GM23248 (cell line): ENCODE results near the gene FMO5. TPM values are rescaled to one million over a fixed set of nuclear protein-coding genes. Genes with fewer than 3 reads are reported as not detected.

Source experiments
- DNase-seq: peaks from one replicate; pipeline ENCODE4 v3.0.0-alpha.2; 2015
- H2AFZ ChIP-seq: fragments of 200-600 bp; sonication (generic); 2 replicates; pipeline ENCODE4 v1.6.1; 2016; ENCODE audit warnings: antibody characterized with exemption
- H3F3A ChIP-seq: fragments of 200-600 bp; sonication (generic); 2 replicates; pipeline ENCODE4 v1.6.1; 2016; ENCODE audit warnings: mild to moderate bottlenecking, antibody characterized with exemption, mixed run types; ENCODE audit not compliant: insufficient read depth
- H3K27ac ChIP-seq: fragments of 200-600 bp; sonication (generic); 2 replicates; pipeline ENCODE4 v1.5.1; 2016; ENCODE audit warnings: mild to moderate bottlenecking
- H3K27me3 ChIP-seq: fragments of 200-600 bp; sonication (generic); replicated peaks from 2 replicates; pipeline ENCODE4 v1.6.1; 2016; ENCODE audit warnings: mild to moderate bottlenecking; ENCODE audit not compliant: insufficient read depth
- H3K36me3 ChIP-seq: fragments of 200-600 bp; sonication (generic); 2 replicates; pipeline ENCODE4 v1.6.1; 2016; ENCODE audit warnings: low read depth, mild to moderate bottlenecking
- H3K4me1 ChIP-seq: fragments of 200-600 bp; sonication (generic); 2 replicates; pipeline ENCODE4 v1.6.1; 2016; ENCODE audit warnings: mild to moderate bottlenecking; ENCODE audit not compliant: insufficient read depth
- H3K4me2 ChIP-seq: fragments of 200-600 bp; sonication (generic); one replicate; pipeline ENCODE4 v1.6.1; 2016; ENCODE audit warnings: mild to moderate bottlenecking; ENCODE audit not compliant: unreplicated experiment
- H3K4me3 ChIP-seq: fragments of 200-600 bp; sonication (generic); 2 replicates; pipeline ENCODE4 v1.5.1; 2016; ENCODE audit warnings: mild to moderate bottlenecking
- H3K79me2 ChIP-seq: fragments of 200-600 bp; sonication (generic); 2 replicates; pipeline ENCODE4 v1.6.1; 2016; ENCODE audit warnings: mild to moderate bottlenecking; ENCODE audit not compliant: insufficient read depth
- H3K9ac ChIP-seq: fragments of 200-600 bp; sonication (generic); 2 replicates; pipeline ENCODE4 v1.6.1; 2016; ENCODE audit warnings: mild to moderate bottlenecking
- H3K9me2 ChIP-seq: fragments of 200-600 bp; sonication (generic); 2 replicates; pipeline ENCODE4 v1.6.1; 2016; ENCODE audit warnings: mixed run types, mild to moderate bottlenecking, moderate library complexity; ENCODE audit not compliant: insufficient read depth
- H3K9me3 ChIP-seq: fragments of 200-600 bp; sonication (generic); one replicate; pipeline ENCODE4 v1.6.1; 2017; ENCODE audit warnings: low read depth
- H4K20me1 ChIP-seq: fragments of 200-600 bp; sonication (generic); 2 replicates; pipeline ENCODE4 v1.6.0; 2016; ENCODE audit not compliant: insufficient read depth
- EZH2 ChIP-seq: fragments of 200-600 bp; sonication (generic); IDR thresholded peaks from 2 replicates; pipeline ENCODE4 v1.6.1; 2018; ENCODE audit warnings: antibody characterized with exemption, mild to moderate bottlenecking; ENCODE audit not compliant: insufficient read depth, poor library complexity, severe bottlenecking
- EZH2phosphoT487 ChIP-seq: fragments of 200-600 bp; sonication (generic); IDR thresholded peaks from 2 replicates; pipeline ENCODE4 v1.6.1; 2018; ENCODE audit warnings: antibody characterized with exemption, moderate library complexity, mild to moderate bottlenecking, low read depth; ENCODE audit not compliant: insufficient read depth
- WGBS, 2 experiments: methylation state at CpG; one replicate each; pipeline ENCODE4 v1.1.6; 2015 to 2017; ENCODE audit warnings: low lambda C conversion rate in 2 of 2, low coverage in 1 of 2; ENCODE audit errors: missing lambda C conversion rate in 2 of 2; 5-methylcytosine and 5-hydroxymethylcytosine counted together
- in situ Hi-C: fragments of 300-500 bp; cut with MboI; formaldehyde crosslinking; loops from 2 replicates; pipeline ENCODE4 v1.15.0; 2020
- polyA plus RNA-seq: library from polyadenylated mRNA; unstranded; fragments of >200 nt; fragmentation: Nextera tagmentation; extraction: Ambion mirVana; gene quantifications from 2 replicates; pipeline ENCODE4 v1.2.1, GENCODE V29; 2016
- total RNA-seq: library from RNA; depleted of rRNA; stranded (reverse); fragments of >200 nt; shearing (Covaris generic); gene quantifications from 2 replicates; pipeline ENCODE4 v1.2.3, GENCODE V29; 2014

The FMO5 gene
- total and polyA plus RNA-seq, 2 experiments from 2014 or later, result 1.2 to 4.9 TPM

DNA sequence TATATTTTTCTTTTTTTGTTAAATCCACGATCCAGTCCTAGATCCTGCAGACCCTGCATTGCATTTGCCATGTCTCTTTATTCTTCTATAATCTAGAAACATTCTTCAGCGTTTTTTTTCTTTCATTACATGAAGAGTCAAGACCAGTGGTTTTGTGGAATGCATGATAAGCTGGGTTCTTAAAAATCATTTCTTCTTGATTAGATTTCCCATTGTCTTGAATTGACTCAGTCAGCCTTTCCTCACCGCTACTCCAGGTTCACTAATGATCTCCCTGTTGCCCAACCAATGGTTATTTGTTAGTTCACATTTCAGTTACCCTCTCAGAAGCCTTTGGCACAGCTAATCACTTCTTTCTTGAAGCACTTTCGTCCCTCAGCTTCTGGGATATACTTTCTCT lies 42.6 kb upstream of the FMO5 start:
- Histone ChIP-seq H3K27ac (no peak overlapping the region), H4K20me1 (no peaks in the 10 kb centered on the region), H3K36me3 (peaks cover 34% of the 10 kb centered on the region), H3K79me2 (no peaks in the 10 kb centered on the region), H3K4me1 (peaks cover 26% of the 10 kb centered on the region), H2AFZ (no peak overlapping the region), H3K4me2 (no peak overlapping the region), H3K4me3 (no peak overlapping the region), H3F3A (peaks cover 47% of the 10 kb centered on the region), H3K9me3 (no peaks in the 10 kb centered on the region), H3K9ac (no peak overlapping the region), H3K9me2 (no peaks in the 10 kb centered on the region), H3K27me3 (no peaks in the 10 kb centered on the region)
- WGBS, 2 experiments, result 97 to 100% methylated on average over 4 of the region's 4 CpGs
- no peak for TF ChIP-seq EZH2phosphoT487
- no peak for TF ChIP-seq EZH2
- in situ Hi-C loops, result no loop called here
- no peak for DNase-seq

DNA sequence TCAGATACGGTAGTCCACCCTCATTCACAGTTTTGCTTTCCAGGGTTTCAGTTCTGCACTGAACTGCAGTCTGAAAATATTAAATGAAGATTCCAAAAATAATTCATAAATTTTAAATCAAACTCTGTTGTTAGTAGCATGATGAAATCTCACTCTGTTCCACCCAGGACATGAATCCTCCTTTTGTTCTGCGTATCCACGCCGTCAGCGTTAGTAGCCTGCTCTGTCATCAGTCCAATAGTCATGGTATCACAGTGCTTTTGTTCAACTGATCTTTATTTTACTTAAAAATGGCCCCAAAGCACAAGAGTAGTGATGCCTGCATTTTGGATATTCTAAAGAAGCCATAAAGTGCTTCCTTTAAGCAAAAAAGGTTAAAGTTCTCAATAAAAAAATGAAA lies 41.2 kb upstream of the FMO5 start:
- in situ Hi-C loops, result no loop called here

DNA sequence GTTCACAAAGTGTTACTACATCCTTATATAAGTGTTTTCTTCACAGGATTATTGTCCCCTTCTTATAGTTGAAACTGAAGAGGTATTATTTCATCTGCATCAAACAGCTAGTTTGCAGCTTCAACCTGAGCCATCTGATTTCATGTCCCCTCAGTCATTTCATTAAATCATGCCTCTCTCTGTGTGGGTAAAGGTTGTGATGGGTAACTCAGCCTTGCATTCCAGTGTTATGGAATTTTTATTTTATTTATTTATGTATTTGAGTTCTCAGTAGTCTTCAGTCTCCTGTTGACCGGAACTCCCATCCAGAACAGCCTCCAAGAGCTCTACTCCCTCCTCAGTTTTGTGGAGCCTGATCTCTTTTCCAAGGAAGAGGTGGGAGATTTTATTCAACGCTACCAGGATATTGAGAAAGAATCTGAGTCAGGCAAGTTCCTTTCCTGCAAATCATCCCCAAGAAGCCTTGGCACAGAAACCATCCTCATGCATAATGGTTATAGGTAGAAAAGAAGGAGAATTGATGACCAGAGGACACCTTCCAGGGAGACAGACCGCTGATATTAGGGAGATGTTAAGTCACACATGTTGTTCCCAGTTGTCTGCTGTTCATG lies 39.1 kb upstream of the FMO5 start:
- Histone ChIP-seq H3K27me3 (no peaks in the 10 kb centered on the region), H2AFZ (0 out of 2 replicates have a peak overlapping the region, but pooled peaks have one; percentile 4), H4K20me1 (no peaks in the 10 kb centered on the region), H3F3A (peaks cover 38% of the 10 kb centered on the region), H3K27ac (peak overlapping the region; percentile 68), H3K4me1 (peaks cover 21% of the 10 kb centered on the region), H3K9ac (no peak overlapping the region), H3K79me2 (no peaks in the 10 kb centered on the region; the same call in 1 of the 2 replicates), H3K9me3 (no peaks in the 10 kb centered on the region), H3K4me3 (peak overlapping the region; percentile 14; the same call in 1 of the 2 replicates), H3K9me2 (no peaks in the 10 kb centered on the region), H3K36me3 (peaks cover 46% of the 10 kb centered on the region), H3K4me2 (peak overlapping the region; percentile 50)
- TF ChIP-seq EZH2phosphoT487, result no peak
- no peak for TF ChIP-seq EZH2
- DNase-seq, result peak; percentile 93
- in situ Hi-C loops, result no loop called here
- WGBS, 2 experiments, result 44 to 46% methylated on average over 3 of the region's 3 CpGs

More for the DNA sequence above, 41.2 kb upstream of the FMO5 start:
- H3K79me2 ChIP-seq, result no peaks in the 10 kb centered on the region; the same call in 1 of the 2 replicates
- H3K9ac ChIP-seq, result no peak overlapping the region
- no peaks in the 10 kb centered on the region for H3K9me3 ChIP-seq
- H3K4me1 ChIP-seq, result peaks cover 21% of the 10 kb centered on the region
- H3K36me3 ChIP-seq, result peaks cover 38% of the 10 kb centered on the region
- H4K20me1 ChIP-seq, result no peaks in the 10 kb centered on the region
- H3K4me2 ChIP-seq, result no peak overlapping the region
- peaks cover 39% of the 10 kb centered on the region for H3F3A ChIP-seq
- TF ChIP-seq EZH2 (no peak), EZH2phosphoT487 (no peak)
- H3K4me3 ChIP-seq, result no peak overlapping the region
- no peaks in the 10 kb centered on the region for H3K27me3 ChIP-seq
- DNase-seq, result no peak
- H3K27ac ChIP-seq, result no peak overlapping the region
- no peak overlapping the region for H2AFZ ChIP-seq
- 97 to 99% methylated on average over 5 of the region's 5 CpGs for WGBS, 2 experiments
- H3K9me2 ChIP-seq, result no peaks in the 10 kb centered on the region

DNA sequence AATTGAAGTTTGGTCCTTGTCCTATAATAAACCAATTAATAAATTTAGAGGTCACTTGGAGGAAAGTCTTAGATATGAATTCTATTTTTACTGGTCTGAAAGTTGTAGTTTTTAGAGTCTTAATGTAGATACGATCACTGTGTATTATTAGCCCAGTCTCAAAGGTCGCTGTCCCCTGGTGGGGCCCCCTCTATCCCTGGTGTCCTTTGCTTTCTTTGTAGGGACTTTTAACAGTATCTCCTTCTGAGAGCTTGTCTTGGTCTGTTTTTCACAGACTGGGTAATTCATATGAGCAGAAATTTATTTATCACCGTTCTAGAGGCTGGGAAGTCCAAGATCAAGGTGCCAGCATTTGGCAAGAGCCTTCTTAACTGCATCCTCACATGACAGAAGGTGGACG lies 35.8 kb upstream of the FMO5 start:
- Histone ChIP-seq H4K20me1 (no peaks in the 10 kb centered on the region), H3K27me3 (no peaks in the 10 kb centered on the region), H3K4me2 (no peak overlapping the region), H3K4me3 (no peak overlapping the region), H3K79me2 (peaks cover 27% of the 10 kb centered on the region), H3K9me2 (no peaks in the 10 kb centered on the region), H3K27ac (no peak overlapping the region), H3K9me3 (no peaks in the 10 kb centered on the region), H3K36me3 (peaks cover 26% of the 10 kb centered on the region), H3K4me1 (peaks cover 21% of the 10 kb centered on the region), H3F3A (peaks cover 36% of the 10 kb centered on the region), H2AFZ (no peak overlapping the region), H3K9ac (no peak overlapping the region)
- in situ Hi-C loops, result no loop called here
- TF ChIP-seq EZH2phosphoT487 (no peak), EZH2 (no peak)
- no peak for DNase-seq
- WGBS, 2 experiments, result 97 to 100% methylated on average over 4 of the region's 4 CpGs
